IMR-90 (cell line): ENCODE data around the gene PDGFRA. TPM values are rescaled to one million over a fixed set of nuclear protein-coding genes. Genes with fewer than 3 reads are reported as not detected.

Source experiments
- ATAC-seq: fragments of 200-7000 bp; cut with Tn5 transposase; 2 replicates; pipeline ENCODE4 v1.9.1; 2020; ENCODE audit warnings: low read depth, mild to moderate bottlenecking, moderate library complexity
- BruUV-seq: library from RNA; stranded (reverse); fragments of 400-500 nt; replicated peaks from 2 replicates; lab custom pipeline; 2021; lab: Mats Ljungman, UMichigan
- CTCF ChIA-PET: fragments of 300-600 bp; formaldehyde crosslinking; extraction: SDS; loops from one replicate; lab custom pipeline; 2021; ENCODE audit warnings: antibody characterized with exemption; lab: Yijun Ruan, JAX
- POLR2A ChIA-PET: fragments of 300-600 bp; sonication (Branson Sonifier 250); formaldehyde crosslinking; loops from one replicate; lab custom pipeline; 2022; ENCODE audit warnings: antibody characterized with exemption; ENCODE audit not compliant: unreplicated experiment; lab: Charles Lee
- DNase-seq: peaks from one replicate; pipeline ENCODE4 v3.0.0; 2013
- H2AFZ ChIP-seq: replicated peaks from 2 replicates; pipeline ENCODE3; 2013; ENCODE audit warnings: low read length, mild to moderate bottlenecking; ENCODE audit not compliant: poor library complexity
- H2AK5ac ChIP-seq: 2 replicates; pipeline ENCODE4 v1.6.1; 2013; ENCODE audit warnings: low read depth, low read length, inconsistent platforms
- H2AK9ac ChIP-seq: replicated peaks from 2 replicates; pipeline ENCODE3; 2013; ENCODE audit warnings: mild to moderate bottlenecking, low read depth, low read length, moderate library complexity; ENCODE audit not compliant: poor library complexity
- H2BK120ac ChIP-seq: 2 replicates; pipeline ENCODE4 v1.6.1; 2013; ENCODE audit warnings: low read depth, low read length, inconsistent platforms
- H2BK15ac ChIP-seq: 3 replicates; pipeline ENCODE4 v1.6.1; 2013; ENCODE audit warnings: low read depth, low read length, inconsistent platforms
- H2BK20ac ChIP-seq: 2 replicates; pipeline ENCODE4 v1.6.1; 2013; ENCODE audit warnings: low read depth, mild to moderate bottlenecking, inconsistent platforms, low read length, moderate library complexity
- H2BK5ac ChIP-seq: 2 replicates; pipeline ENCODE4 v1.6.1; 2013; ENCODE audit warnings: mild to moderate bottlenecking, low read depth, low read length, inconsistent platforms; ENCODE audit not compliant: poor library complexity, severe bottlenecking
- H3K14ac ChIP-seq: replicated peaks from 2 replicates; pipeline ENCODE4 v1.6.1; 2013; ENCODE audit warnings: low read depth, low read length, inconsistent platforms
- H3K18ac ChIP-seq: 2 replicates; pipeline ENCODE4 v1.6.1; 2013; ENCODE audit warnings: low read depth, low read length, control low read depth
- H3K23ac ChIP-seq: 2 replicates; pipeline ENCODE4 v1.6.1; 2013; ENCODE audit warnings: low read depth, low read length, inconsistent platforms
- H3K27ac ChIP-seq: 2 replicates; pipeline ENCODE4 v1.5.1; 2013; ENCODE audit warnings: mild to moderate bottlenecking, control low read depth, low read length; ENCODE audit not compliant: insufficient read depth
- H3K27me3 ChIP-seq: 2 replicates; pipeline ENCODE4 v1.6.1; 2013; ENCODE audit warnings: low read length; ENCODE audit not compliant: control insufficient read depth, insufficient read depth
- H3K36me3 ChIP-seq: 2 replicates; pipeline ENCODE4 v1.6.1; 2013; ENCODE audit warnings: low read length, mixed read lengths; ENCODE audit not compliant: control insufficient read depth, insufficient read depth
- H3K4ac ChIP-seq: 2 replicates; pipeline ENCODE4 v1.6.1; 2013; ENCODE audit warnings: low read depth, low read length, inconsistent platforms
- H3K4me1 ChIP-seq: 2 replicates; pipeline ENCODE4 v1.6.1; 2013; ENCODE audit warnings: low read length, mixed read lengths; ENCODE audit not compliant: control insufficient read depth, insufficient read depth
- H3K4me2 ChIP-seq: 2 replicates; pipeline ENCODE4 v1.6.1; 2013; ENCODE audit warnings: low read depth, mild to moderate bottlenecking, control low read depth, low read length, moderate library complexity
- H3K4me3 ChIP-seq: 2 replicates; pipeline ENCODE4 v1.5.1; 2013; ENCODE audit warnings: low read depth, mild to moderate bottlenecking, control low read depth, low read length, moderate library complexity; ENCODE audit not compliant: insufficient read depth
- H3K56ac ChIP-seq: 2 replicates; pipeline ENCODE4 v1.6.1; 2013; ENCODE audit warnings: low read length, inconsistent platforms; ENCODE audit not compliant: insufficient read depth; ENCODE audit errors: extremely low read depth
- H3K79me1 ChIP-seq, 2 experiments: 2 replicates each; pipeline ENCODE4 v1.6.1; 2013; ENCODE audit warnings: low read length in 2 of 2, inconsistent platforms in 1 of 2, low read depth in 1 of 2
- H3K9ac ChIP-seq: 2 replicates; pipeline ENCODE4 v1.6.1; 2013; ENCODE audit warnings: low read depth, low read length, control low read depth
- H3K9me1 ChIP-seq: 2 replicates; pipeline ENCODE4 v1.6.1; 2013; ENCODE audit warnings: low read length, inconsistent platforms; ENCODE audit not compliant: insufficient read depth
- H3K9me3 ChIP-seq: 2 replicates; pipeline ENCODE4 v1.6.1; 2013; ENCODE audit warnings: low read length; ENCODE audit not compliant: control insufficient read depth, insufficient read depth
- H4K20me1 ChIP-seq: 2 replicates; pipeline ENCODE4 v1.6.1; 2013; ENCODE audit warnings: low read length, inconsistent platforms; ENCODE audit not compliant: insufficient read depth
- H4K5ac ChIP-seq: 2 replicates; pipeline ENCODE4 v1.6.1; 2013; ENCODE audit warnings: mild to moderate bottlenecking, low read depth, low read length, control low read depth
- H4K8ac ChIP-seq, 2 experiments: 2 replicates each; pipeline ENCODE4 v1.6.1; 2013; ENCODE audit warnings: low read depth in 2 of 2, low read length in 2 of 2, control low read depth in 1 of 2, inconsistent platforms in 1 of 2
- H4K91ac ChIP-seq: 2 replicates; pipeline ENCODE4 v1.6.1; 2013; ENCODE audit warnings: low read depth, low read length, inconsistent platforms; ENCODE audit not compliant: insufficient read depth
- MAZ ChIP-seq: IDR thresholded peaks from 2 replicates; pipeline ENCODE4 v1.6.1; 2012; ENCODE audit warnings: low read depth, mild to moderate bottlenecking, low read length, improper control_type of control experiment, moderate library complexity, borderline replicate concordance
- NFE2L2 ChIP-seq: fragments of 150-350 bp; IDR thresholded peaks from 2 replicates; pipeline ENCODE4 v1.6.1; 2016; ENCODE audit warnings: low read depth, mild to moderate bottlenecking, low read length
- RCOR1 ChIP-seq: IDR thresholded peaks from 2 replicates; pipeline ENCODE4 v1.6.1; 2012; ENCODE audit warnings: mild to moderate bottlenecking, low read length, improper control_type of control experiment; ENCODE audit not compliant: insufficient replicate concordance
- SMC3 ChIP-seq: fragments of 150-350 bp; IDR thresholded peaks from 2 replicates; pipeline ENCODE4 v1.6.1; 2016; ENCODE audit warnings: low read depth, mild to moderate bottlenecking, antibody characterized with exemption, low read length, moderate library complexity
- WGBS, 2 experiments: methylation state at CpG; one replicate each; pipeline versions ENCODE4 v1.1.5 to v1.1.7; 2013; ENCODE audit warnings: missing lambda C conversion rate in 2 of 2; ENCODE audit not compliant: insufficient read length in 1 of 2; ENCODE audit errors: extremely low coverage in 2 of 2; 5-methylcytosine and 5-hydroxymethylcytosine counted together
- dilution Hi-C: fragments of 300-500 bp; cut with HindIII; formaldehyde crosslinking; loops from one replicate; pipeline ENCODE4 v1.14.3; 2018; ENCODE audit warnings: low sequenced_read_pairs; ENCODE audit not compliant: unreplicated experiment
- in situ Hi-C: fragments of 300-500 bp; cut with MboI; formaldehyde crosslinking; loops from 3 replicates; pipeline ENCODE4 v1.14.3; 2019; ENCODE audit warnings: low sequenced_read_pairs, inconsistent platforms, mixed read lengths
- intact Hi-C: fragments of 100-400 bp; cut with micrococcal nuclease; formaldehyde crosslinking; loops from 2 replicates; pipeline ENCODE4 v1.10.0; 2022
- polyA plus RNA-seq, 3 experiments: library from polyadenylated mRNA; depleted of rRNA; stranded (reverse); fragments of >200 nt; gene quantifications; 2 replicates each; pipeline ENCODE4 v1.2.3, GENCODE V29; 2012; ENCODE audit warnings: low replicate concordance in 1 of 3
- total RNA-seq: library from RNA; depleted of rRNA; stranded (reverse); fragments of >200 nt; gene quantifications from 2 replicates; pipeline ENCODE4 v1.2.3, GENCODE V29; 2012

The PDGFRA gene
- total and polyA plus RNA-seq, 2 of the 4 experiments (the other 2 are of a cell fraction) = 60.8 to 168 TPM

DNA sequence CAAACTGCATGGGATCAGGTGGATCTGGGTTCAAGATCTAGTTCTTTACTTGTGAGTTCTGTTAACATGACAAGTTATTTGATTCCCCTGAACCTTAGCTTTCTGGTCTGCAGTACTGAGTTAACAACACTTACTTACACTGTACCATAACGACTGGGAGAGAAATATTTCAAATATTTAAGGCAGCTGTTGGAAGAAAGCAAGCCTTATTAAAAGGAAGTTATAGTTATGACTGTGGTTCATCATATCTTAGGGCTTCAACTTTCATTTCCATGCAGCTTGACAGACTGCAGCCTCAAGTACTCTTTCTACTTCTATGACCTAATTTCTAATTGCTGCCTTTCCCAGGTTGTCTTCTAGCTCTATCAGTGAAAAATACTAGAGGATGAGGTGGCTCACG is 40.0 kb upstream of the PDGFRA start:
- no TSS peak for BruUV-seq
- H3K14ac ChIP-seq = no peak overlapping the region
- H3K4me3 ChIP-seq = no peak overlapping the region
- ATAC-seq = peak; percentile 91
- no peak overlapping the region for H2BK5ac ChIP-seq
- no peak overlapping the region for H2AK5ac ChIP-seq
- intact Hi-C loops = no loop called here
- no peak overlapping the region for H2BK120ac ChIP-seq
- H2AFZ ChIP-seq = no peak overlapping the region
- WGBS, 2 experiments = no CpG with 5 or more reads among the region's 2 CpGs
- H4K91ac ChIP-seq = no peak overlapping the region
- in situ Hi-C loops = no loop called here
- no peak overlapping the region for H2AK9ac ChIP-seq
- H3K4ac ChIP-seq = no peak overlapping the region
- no peak overlapping the region for H4K5ac ChIP-seq
- no peaks in the 10 kb centered on the region for H3K27me3 ChIP-seq
- H3K23ac ChIP-seq = no peak overlapping the region
- H3K4me1 ChIP-seq = no peaks in the 10 kb centered on the region
- peak; percentile 64 for DNase-seq
- ChIA-PET CTCF (no interaction called here), POLR2A (no interaction called here)
- no peaks in the 10 kb centered on the region for H4K20me1 ChIP-seq
- no peak overlapping the region for H3K18ac ChIP-seq
- dilution Hi-C loops = no loop called here
- H3K9me3 ChIP-seq = no peaks in the 10 kb centered on the region
- H2BK15ac ChIP-seq = no peak overlapping the region
- no peaks in the 10 kb centered on the region; the same call in 1 of the 2 replicates for H3K9me1 ChIP-seq
- TF ChIP-seq NFE2L2 (no peak), RCOR1 (no peak), MAZ (no peak), SMC3 (no peak)
- H3K4me2 ChIP-seq = no peak overlapping the region
- no peak overlapping the region for H4K8ac ChIP-seq
- no peak overlapping the region for H3K9ac ChIP-seq
- H3K56ac ChIP-seq = no peak overlapping the region
- no peak overlapping the region for H2BK20ac ChIP-seq
- no peaks in the 10 kb centered on the region for H3K79me1 ChIP-seq
- no peaks in the 10 kb centered on the region for H3K36me3 ChIP-seq
- H3K27ac ChIP-seq = no peak overlapping the region
